Endothelial cell of umbilical vein (primary cell): ENCODE measurements around the gene ZNF284. TPM values are rescaled to one million over a fixed set of nuclear protein-coding genes. Genes with fewer than 3 reads are reported as not detected.
A peak's percentile ranks its signal among the peaks of the same experiment; 100 is the strongest.

Experiments used
- BruUV-seq: library from RNA; stranded (reverse); fragments of 400-500 nt; replicated peaks from 2 replicates; lab custom pipeline; 2021; lab: Mats Ljungman, UMichigan
- CTCF ChIA-PET: fragments of 300-600, 350-600 bp; sonication (Branson Sonifier 250); formaldehyde crosslinking; loops from one replicate; lab custom pipeline; 2021; ENCODE audit warnings: antibody characterized with exemption, inconsistent platforms; lab: Charles Lee
- POLR2A ChIA-PET: fragments of 300-600, 350-600 bp; sonication (Branson Sonifier 250); formaldehyde crosslinking; loops from one replicate; lab custom pipeline; 2021; ENCODE audit warnings: antibody characterized with exemption, inconsistent platforms; lab: Charles Lee
- DNase-seq: peaks from one replicate; pipeline ENCODE4 v3.0.0-alpha.2; 2011; ENCODE audit warnings: low read depth, low spot score
- FAIRE-seq: peaks from 2 replicates; lab custom pipeline; 2011; peaks lifted over from hg19 to GRCh38; lab: Jason Lieb, UNC
- H2AFZ ChIP-seq: 2 replicates; pipeline ENCODE4 v1.6.0; 2012; ENCODE audit warnings: low read depth, low read length, control low read depth, inconsistent platforms
- H3K27ac ChIP-seq: 2 replicates; pipeline ENCODE4 v1.5.1; 2011; ENCODE audit warnings: low read depth, mild to moderate bottlenecking, control low read depth, low read length, moderate library complexity; ENCODE audit not compliant: insufficient read depth
- H3K27me3 ChIP-seq, 2 experiments: 2 replicates each; pipeline versions ENCODE4 v1.6.0 to v1.6.1; 2011; ENCODE audit warnings: low read length in 2 of 2, mixed read lengths in 1 of 2; ENCODE audit not compliant: control insufficient read depth in 2 of 2, insufficient read depth in 2 of 2
- H3K36me3 ChIP-seq, 2 experiments: 2 replicates in 1 of 2; 3 replicates in 1 of 2; pipeline ENCODE4 v1.5.1; 2011; ENCODE audit warnings: low read length in 2 of 2, mild to moderate bottlenecking in 1 of 2, moderate library complexity in 1 of 2; ENCODE audit not compliant: control insufficient read depth in 2 of 2, insufficient read depth in 2 of 2; ENCODE audit errors: extremely low read depth in 1 of 2
- H3K4me1 ChIP-seq: 3 replicates; pipeline ENCODE4 v1.5.1; 2011; ENCODE audit warnings: mild to moderate bottlenecking, low read length; ENCODE audit not compliant: control insufficient read depth, insufficient read depth; ENCODE audit errors: extremely low read depth
- H3K4me2 ChIP-seq: 2 replicates; pipeline ENCODE4 v1.6.1; 2011; ENCODE audit warnings: low read length, control low read depth, mixed read lengths; ENCODE audit not compliant: insufficient read depth
- H3K4me3 ChIP-seq, 3 experiments: fragments of 200-600 bp in 1 of 3; sonication (generic), shearing (Covaris generic) in 1 of 3; replicated peaks in 1 of 3; 2 replicates each; pipeline ENCODE4 v1.5.1; 2011 to 2016; ENCODE audit warnings: control low read depth in 3 of 3, low read length in 3 of 3, mild to moderate bottlenecking in 2 of 3, inconsistent platforms in 1 of 3, low read depth in 1 of 3, moderate library complexity in 1 of 3; ENCODE audit not compliant: insufficient read depth in 1 of 3
- H3K79me2 ChIP-seq: 2 replicates; pipeline ENCODE4 v1.6.0; 2012; ENCODE audit warnings: low read length, inconsistent platforms; ENCODE audit not compliant: control insufficient read depth, insufficient read depth
- H3K9ac ChIP-seq: replicated peaks from 2 replicates; pipeline ENCODE3; 2011; ENCODE audit warnings: low read length, control low read depth; ENCODE audit not compliant: insufficient read depth; ENCODE audit errors: extremely low read depth
- H3K9me1 ChIP-seq: replicated peaks from 3 replicates; pipeline ENCODE4 v1.6.0; 2011; ENCODE audit warnings: mild to moderate bottlenecking, low read length; ENCODE audit not compliant: control insufficient read depth, insufficient read depth; ENCODE audit errors: extremely low read depth
- H3K9me3 ChIP-seq: replicated peaks from 2 replicates; pipeline ENCODE4 v1.5.1; 2012; ENCODE audit warnings: low read length, inconsistent platforms; ENCODE audit not compliant: control insufficient read depth, insufficient read depth
- H4K20me1 ChIP-seq: replicated peaks from 2 replicates; pipeline ENCODE3; 2011; ENCODE audit warnings: mild to moderate bottlenecking, low read length; ENCODE audit not compliant: control insufficient read depth, insufficient read depth; ENCODE audit errors: extremely low read depth
- EZH2 ChIP-seq: IDR thresholded peaks from 2 replicates; pipeline ENCODE4 v1.6.1; 2012; ENCODE audit warnings: borderline replicate concordance, low read depth, mild to moderate bottlenecking, moderate library complexity, low read length, inconsistent platforms; ENCODE audit not compliant: severe bottlenecking
- FOS ChIP-seq: IDR thresholded peaks from 2 replicates; pipeline ENCODE4 v1.6.1; 2011; ENCODE audit warnings: mild to moderate bottlenecking, low read length, moderate library complexity, borderline replicate concordance; ENCODE audit not compliant: insufficient read depth
- GATA2 ChIP-seq: IDR thresholded peaks from 2 replicates; pipeline ENCODE4 v1.7.0; 2011; ENCODE audit warnings: low read depth, mild to moderate bottlenecking, moderate library complexity, mixed read lengths, low read length; ENCODE audit not compliant: insufficient read length, insufficient read depth
- JUN ChIP-seq: IDR thresholded peaks from 2 replicates; pipeline ENCODE4 v1.6.1; 2011; ENCODE audit warnings: borderline replicate concordance, low read depth; ENCODE audit not compliant: insufficient read length, insufficient read depth
- MYC ChIP-seq: IDR thresholded peaks from one replicate; pipeline ENCODE4 v1.6.1; 2011; ENCODE audit warnings: mild to moderate bottlenecking, low read depth, low read length
- POLR2A ChIP-seq: IDR thresholded peaks from 2 replicates; pipeline ENCODE4 v1.6.1; 2012; ENCODE audit warnings: low read depth, mild to moderate bottlenecking, control low read depth, low read length
- POLR2AphosphoS5 ChIP-seq: IDR thresholded peaks from 2 replicates; pipeline ENCODE4 v1.6.1; 2012; ENCODE audit warnings: low read depth, mild to moderate bottlenecking, control low read depth, low read length, moderate library complexity; ENCODE audit not compliant: insufficient read depth
- dilution Hi-C: fragments of 300-500 bp; cut with MboI; formaldehyde crosslinking; loops from one replicate; pipeline ENCODE4 v1.15.0; 2019; ENCODE audit warnings: low sequenced_read_pairs; ENCODE audit not compliant: extremely low pct_ligation_motif_present
- intact Hi-C: fragments of 100-400 bp; cut with micrococcal nuclease; formaldehyde crosslinking; loops from one replicate; pipeline ENCODE4 v1.10.0; 2022
- polyA plus RNA-seq, 4 experiments: library from polyadenylated mRNA; depleted of rRNA in 3 of 4; stranded (reverse) in 3 of 4; unstranded in 1 of 4; fragments of >200 nt; gene quantifications; 2 replicates each; pipeline versions ENCODE4 v1.2.1 to v1.2.3, GENCODE V29; 2011 to 2012; ENCODE audit warnings: missing spikeins in 1 of 4
- total RNA-seq: library from RNA; stranded (reverse); gene quantifications from 2 replicates; pipeline ENCODE4 v1.2.3, GENCODE V29; 2021
- TF ChIP-seq, protein P1 (sequence below): IDR thresholded peaks from 2 replicates; pipeline ENCODE4 v1.6.1; 2011; ENCODE audit not compliant: insufficient read depth, insufficient read length
- TF ChIP-seq, protein P2 (sequence below), 2 donors: IDR thresholded peaks; 1 replicate in 1 of 2; 2 replicates in 1 of 2; pipeline ENCODE4 v1.5.1; 2011; ENCODE audit warnings: low read length in 2 of 2, mild to moderate bottlenecking in 2 of 2, moderate library complexity in 2 of 2, control low read depth in 1 of 2, inconsistent platforms in 1 of 2, low read depth in 1 of 2; ENCODE audit not compliant: insufficient read depth in 1 of 2; ENCODE audit errors: extremely low read depth in 1 of 2

ZNF284 gene
- total and polyA plus RNA-seq, 2 donors (not counting 3 experiments of a cell fraction or from before 2014, with no cell fraction given) = 0.98 to 2.4 TPM

DNA sequence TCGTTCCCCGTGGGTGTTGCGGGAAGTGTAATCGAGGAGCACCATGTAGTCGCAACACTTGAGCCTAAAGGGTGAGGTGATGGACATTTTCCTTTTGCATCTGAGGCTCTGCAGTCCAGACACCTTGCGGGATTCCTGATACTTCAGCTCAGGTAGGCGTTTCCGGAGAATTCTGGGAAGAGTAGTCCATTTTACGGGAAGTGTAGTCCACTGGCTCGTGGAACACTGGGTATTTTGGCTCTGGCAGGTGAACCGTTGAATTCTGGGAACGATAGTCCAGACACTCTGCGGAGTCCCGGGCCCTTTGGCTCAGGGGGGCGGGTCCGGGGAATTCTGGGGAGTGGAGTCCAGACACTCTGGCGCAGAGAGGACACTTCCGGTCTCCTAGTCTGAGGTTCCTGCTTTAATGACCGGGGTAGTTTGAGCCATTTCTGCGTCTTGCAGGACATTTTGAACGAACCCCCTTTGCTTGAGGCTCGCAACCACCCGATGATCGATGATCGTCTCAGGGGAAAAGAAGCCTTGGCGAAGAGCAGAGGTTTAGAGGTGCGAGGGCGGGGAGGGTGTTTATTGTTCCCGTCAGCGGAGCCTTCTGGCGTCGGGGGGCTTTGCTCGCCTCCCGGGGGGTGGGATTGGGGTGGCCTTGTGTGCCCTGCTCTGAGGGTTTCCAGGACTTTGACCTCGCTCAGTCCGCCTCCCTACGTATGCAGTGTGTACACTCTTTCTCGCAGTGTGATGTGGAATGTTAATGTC is 20.1 kb upstream of the ZNF284 start, which contains the start of gene ZNF223:
TSS of gene ZNF223 (plus strand) at position 387 of the 753 bp plus-strand sequence. CDS start 3,141 bp downstream, outside the sequence.
- Histone ChIP-seq H3K79me2 (no peaks in the 10 kb centered on the region), H3K9me3 (no peaks in the 10 kb centered on the region), H2AFZ (peak within 1 kb of the TSS; percentile 70), H3K27ac (no peak within 1 kb of the TSS), H3K27me3 (peaks cover 4 to 9% of the 10 kb centered on the region in 2 experiments), H3K4me1 (peaks cover 11% of the 10 kb centered on the region), H3K4me2 (peak within 1 kb of the TSS; percentile 74), H3K36me3 (no peaks in the 10 kb centered on the region), H4K20me1 (no peaks in the 10 kb centered on the region), H3K9ac (peak within 1 kb of the TSS; percentile 60), H3K4me3 (peak within 1 kb of the TSS; percentile 48 to 64 (median 61)), H3K9me1 (no peaks in the 10 kb centered on the region)
- intact Hi-C loops = loop anchor here (1.0 to 5.0 kb wide), 7 partner anchors 20 to 161 kb away; partner anchors contain the start of genes ZNF155, ZNF222, ZNF224 and ZNF225
- peak; percentile 96 for FAIRE-seq
- ChIA-PET CTCF (interaction anchor here (0.8 kb wide), 1 partner anchor 101 kb away, joined by 3 read pairs; the partner anchor contains the start of gene ZNF221), POLR2A (no interaction called here)
- BruUV-seq = no TSS peak
- dilution Hi-C loops = no loop called here
- TF ChIP-seq FOS (no peak), MYC (no peak), POLR2AphosphoS5 (peak; percentile 33), POLR2A (peak; percentile 53)
- DNase-seq = peak; percentile 91

DNA sequence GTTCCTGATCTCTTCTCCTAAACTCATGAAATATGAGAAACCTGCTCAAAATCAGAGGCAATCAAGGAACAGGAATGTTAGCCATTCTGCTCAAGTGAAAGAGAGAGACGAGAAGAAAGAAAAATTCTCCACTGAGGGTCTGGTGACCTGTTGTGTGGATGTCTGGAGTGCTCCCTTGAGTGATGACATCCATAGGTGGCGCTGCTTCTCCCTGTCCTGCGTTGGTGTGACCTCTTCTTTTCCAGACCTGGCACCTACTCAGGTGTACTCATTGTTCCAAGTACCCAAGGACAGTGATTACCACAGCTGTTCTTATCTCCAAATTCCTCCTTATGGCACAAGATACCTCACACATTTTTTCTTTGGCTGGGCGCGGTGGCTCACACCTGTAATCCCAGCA is 16.1 kb upstream of the ZNF284 start:
- Histone ChIP-seq H3K27ac (no peak overlapping the region), H3K4me3 (no peak overlapping the region), H3K9me1 (no peaks in the 10 kb centered on the region), H3K9me3 (no peaks in the 10 kb centered on the region), H4K20me1 (no peaks in the 10 kb centered on the region), H2AFZ (no peak overlapping the region), H3K79me2 (no peaks in the 10 kb centered on the region), H3K9ac (no peak overlapping the region), H3K4me2 (no peak overlapping the region), H3K36me3 (peaks cover 0 to 10% of the 10 kb centered on the region in 2 experiments), H3K4me1 (peaks cover 11% of the 10 kb centered on the region), H3K27me3 (no peaks in the 10 kb centered on the region)
- FAIRE-seq = no peak
- intact Hi-C loops (no loop called here), dilution Hi-C loops (no loop called here)
- no TSS peak for BruUV-seq
- POLR2A ChIA-PET = interaction anchor here (0.7 kb wide), 1 partner anchor 390 kb away, joined by 6 read pairs; no protein-coding TSS in a partner anchor
- CTCF ChIA-PET = no interaction called here
- no peak for DNase-seq
- TF ChIP-seq MYC = no peak
- no peak for TF ChIP-seq FOS
- TF ChIP-seq, protein P1, sequence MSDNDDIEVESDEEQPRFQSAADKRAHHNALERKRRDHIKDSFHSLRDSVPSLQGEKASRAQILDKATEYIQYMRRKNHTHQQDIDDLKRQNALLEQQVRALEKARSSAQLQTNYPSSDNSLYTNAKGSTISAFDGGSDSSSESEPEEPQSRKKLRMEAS = no peak
- TF ChIP-seq GATA2 = no peak
- TF ChIP-seq EZH2 = no peak
- TF ChIP-seq JUN = no peak
- TF ChIP-seq POLR2A = no peak
- TF ChIP-seq, protein P2, sequence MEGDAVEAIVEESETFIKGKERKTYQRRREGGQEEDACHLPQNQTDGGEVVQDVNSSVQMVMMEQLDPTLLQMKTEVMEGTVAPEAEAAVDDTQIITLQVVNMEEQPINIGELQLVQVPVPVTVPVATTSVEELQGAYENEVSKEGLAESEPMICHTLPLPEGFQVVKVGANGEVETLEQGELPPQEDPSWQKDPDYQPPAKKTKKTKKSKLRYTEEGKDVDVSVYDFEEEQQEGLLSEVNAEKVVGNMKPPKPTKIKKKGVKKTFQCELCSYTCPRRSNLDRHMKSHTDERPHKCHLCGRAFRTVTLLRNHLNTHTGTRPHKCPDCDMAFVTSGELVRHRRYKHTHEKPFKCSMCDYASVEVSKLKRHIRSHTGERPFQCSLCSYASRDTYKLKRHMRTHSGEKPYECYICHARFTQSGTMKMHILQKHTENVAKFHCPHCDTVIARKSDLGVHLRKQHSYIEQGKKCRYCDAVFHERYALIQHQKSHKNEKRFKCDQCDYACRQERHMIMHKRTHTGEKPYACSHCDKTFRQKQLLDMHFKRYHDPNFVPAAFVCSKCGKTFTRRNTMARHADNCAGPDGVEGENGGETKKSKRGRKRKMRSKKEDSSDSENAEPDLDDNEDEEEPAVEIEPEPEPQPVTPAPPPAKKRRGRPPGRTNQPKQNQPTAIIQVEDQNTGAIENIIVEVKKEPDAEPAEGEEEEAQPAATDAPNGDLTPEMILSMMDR (IDR thresholded peaks at IDR 0.05; ENCODE audit: extremely low read depth in 1 of 2, insufficient read depth in 1 of 2, low read depth in 1 of 2, low read length in 2 of 2) = no peak
